Stimulated activated CD8-positive, alpha-beta memory T cell treated with anti-CD3 and anti-CD28 coated beads, Interleukin-4, amount 100 ng/mL, for 48 hours (primary cell): ENCODE results near the gene HTRA3.

Source experiments
- DNase-seq: peaks from one replicate; pipeline ENCODE4 v3.0.0-alpha.2; 2020

The HTRA3 gene

DNA sequence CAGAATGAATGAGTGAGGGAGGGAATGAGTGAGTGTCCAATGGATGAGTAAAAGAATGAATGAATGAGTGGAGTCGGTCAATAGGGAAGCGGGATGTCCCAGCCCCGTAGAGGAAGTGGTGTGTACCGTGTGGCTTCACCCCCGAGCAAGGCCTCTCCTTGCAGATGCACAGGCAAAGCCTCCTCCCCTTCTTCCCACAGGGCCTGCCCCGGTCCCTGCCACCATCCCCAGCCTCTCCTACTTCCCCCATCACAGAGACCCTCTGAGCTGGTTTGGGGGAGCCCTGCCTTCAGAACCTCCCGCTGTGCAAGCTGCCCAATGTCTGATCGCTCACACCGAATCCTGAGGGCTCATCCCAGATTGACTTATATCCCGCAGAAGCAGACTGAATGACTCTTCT lies 13.6 kb downstream of the HTRA3 start:
- DNase-seq: no peak

DNA sequence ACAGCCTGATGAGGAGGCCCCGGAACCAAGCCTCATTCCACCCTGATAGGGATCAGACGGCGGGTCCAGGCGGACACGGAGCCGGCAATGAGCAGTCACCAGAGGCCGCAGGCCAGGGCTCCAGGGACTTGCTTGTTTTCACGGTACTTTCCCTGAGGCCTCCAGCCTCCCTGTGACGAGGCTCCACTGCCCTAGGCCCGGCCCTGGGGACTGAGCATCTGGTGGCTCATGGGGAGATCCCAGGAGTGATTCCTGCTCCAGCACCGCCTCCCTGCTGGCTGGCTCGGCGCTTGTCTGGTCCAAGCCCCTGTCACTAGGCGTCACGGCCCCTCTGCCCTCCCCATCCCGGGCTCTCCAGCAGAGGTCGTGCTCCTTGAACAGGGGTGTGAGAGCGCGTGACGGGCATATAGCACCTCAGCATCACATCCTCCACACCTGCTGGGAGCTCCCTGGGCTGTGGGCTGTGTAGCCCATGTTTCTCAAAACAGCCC lies 14.1 kb downstream of the HTRA3 start:
- no peak for DNase-seq

DNA sequence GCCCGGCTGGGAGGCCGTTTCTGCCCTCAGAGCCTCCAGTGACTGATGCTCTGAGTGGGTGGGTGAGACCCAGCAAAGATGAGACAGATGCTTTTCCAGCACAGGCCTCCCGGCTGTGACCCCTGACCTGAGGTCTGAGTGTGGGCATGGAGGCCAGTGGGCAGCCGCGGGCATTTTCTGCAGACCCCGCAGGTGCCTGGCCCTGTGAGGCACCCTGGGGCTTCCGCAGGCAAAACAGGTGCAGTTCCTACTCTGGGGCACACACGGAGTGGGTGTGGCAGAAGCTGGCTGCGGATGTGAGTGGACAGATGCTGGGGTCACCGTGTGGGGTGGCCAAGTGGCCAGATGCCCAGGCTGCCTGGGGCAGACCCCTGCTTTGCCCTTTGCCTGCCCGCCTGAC lies 14.8 kb downstream of the HTRA3 start:
- no peak for DNase-seq

DNA sequence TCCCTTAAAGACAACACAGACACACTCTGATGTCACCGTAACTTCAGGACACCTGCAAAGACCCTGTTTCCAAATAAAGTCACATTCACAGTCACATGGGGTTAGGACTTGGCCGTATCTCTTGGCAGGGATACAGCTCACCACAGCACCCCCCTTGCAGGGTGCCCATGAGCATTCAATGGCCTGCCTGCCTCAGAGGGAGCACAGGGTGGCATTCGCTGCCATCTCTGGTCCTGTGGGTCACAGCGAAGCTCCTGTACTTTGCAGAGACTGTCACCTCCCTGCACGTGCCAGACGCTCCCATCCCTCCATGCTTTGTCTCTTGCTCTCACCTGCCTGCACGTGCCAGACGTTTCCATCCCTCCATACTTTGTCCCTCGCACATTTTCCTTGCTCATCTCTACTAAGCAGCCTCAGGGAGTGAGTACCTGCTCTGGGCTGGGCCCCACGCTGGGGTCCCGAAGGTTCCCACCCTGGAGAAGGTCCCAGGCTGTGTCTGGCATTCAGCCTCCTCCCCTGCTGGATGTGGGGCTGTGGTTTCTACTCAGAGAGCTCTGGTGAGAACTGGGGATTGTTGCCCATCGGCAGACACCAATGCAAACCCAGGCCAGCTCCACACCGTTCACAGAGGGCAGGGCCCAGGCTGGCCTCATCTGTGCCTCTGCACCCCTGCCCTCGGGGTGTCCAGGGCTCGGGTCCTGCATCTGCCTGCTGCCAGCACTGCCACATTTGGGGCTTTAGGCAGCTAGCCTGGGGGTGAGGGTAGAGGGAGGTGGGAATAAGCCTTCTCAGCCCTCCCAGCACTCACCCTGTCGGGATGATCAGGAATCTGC lies 15.8 kb downstream of the HTRA3 start:
- DNase-seq: no peak

DNA sequence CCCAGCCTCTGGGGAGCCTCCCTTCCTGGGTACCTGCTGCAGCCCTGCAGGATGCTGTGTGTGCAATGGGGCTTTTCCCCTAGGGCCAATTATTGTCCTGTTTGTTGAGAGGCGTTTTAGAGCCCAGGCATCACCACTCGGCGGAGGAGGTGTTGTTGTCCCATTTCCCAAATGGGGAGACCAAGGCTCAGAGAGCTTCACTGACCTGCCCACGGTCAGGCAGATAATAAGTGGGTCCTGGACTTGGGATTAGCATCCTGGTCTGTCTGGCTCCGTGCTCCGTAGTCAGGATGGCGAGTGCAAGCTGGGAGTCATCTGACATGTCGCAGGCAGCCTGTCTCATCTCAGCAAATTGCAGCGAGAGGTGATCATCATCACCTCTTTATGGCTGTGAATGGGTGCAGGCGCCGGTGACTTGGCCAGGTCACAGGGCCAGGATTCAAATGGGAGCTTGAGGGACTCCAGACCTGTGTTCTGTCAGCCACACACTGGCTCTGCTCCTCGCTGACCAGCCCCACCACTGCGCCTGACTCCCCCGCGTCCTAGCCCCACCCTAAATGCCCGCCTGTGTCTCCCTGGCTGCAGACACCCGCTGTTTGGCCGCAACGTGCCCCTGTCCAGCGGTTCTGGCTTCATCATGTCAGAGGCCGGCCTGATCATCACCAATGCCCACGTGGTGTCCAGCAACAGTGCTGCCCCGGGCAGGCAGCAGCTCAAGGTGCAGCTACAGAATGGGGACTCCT lies 16.6 kb downstream of the HTRA3 start:
- DNase-seq: no peak

DNA sequence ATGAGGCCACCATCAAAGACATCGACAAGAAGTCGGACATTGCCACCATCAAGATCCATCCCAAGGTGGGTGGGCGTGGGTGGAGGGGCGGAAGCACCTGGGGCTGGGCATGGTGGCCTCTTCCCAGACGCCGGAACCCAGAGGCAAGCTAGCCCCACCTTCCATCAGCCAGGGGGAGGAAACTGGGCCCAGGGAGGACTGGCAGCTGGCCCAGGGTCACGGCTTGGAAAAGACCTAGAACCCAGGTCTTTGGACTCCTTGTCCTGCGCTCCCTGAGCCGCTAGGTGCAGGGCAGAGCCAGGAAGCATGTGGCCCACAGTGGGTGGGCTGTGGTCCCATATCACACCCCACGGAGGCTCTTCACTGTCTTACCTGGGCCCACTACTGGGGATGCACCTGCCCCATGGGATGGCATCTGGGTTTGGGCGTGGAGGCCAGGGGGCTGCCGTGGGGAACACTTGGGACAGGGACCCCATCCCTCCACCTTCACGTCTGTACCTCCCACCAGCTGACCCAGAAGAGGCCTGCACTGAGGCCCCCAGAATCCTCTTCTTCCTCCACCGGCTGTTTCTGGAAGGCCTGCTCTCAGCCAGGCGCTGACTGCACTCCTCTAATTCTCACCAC lies 17.3 kb downstream of the HTRA3 start:
- no peak for DNase-seq

DNA sequence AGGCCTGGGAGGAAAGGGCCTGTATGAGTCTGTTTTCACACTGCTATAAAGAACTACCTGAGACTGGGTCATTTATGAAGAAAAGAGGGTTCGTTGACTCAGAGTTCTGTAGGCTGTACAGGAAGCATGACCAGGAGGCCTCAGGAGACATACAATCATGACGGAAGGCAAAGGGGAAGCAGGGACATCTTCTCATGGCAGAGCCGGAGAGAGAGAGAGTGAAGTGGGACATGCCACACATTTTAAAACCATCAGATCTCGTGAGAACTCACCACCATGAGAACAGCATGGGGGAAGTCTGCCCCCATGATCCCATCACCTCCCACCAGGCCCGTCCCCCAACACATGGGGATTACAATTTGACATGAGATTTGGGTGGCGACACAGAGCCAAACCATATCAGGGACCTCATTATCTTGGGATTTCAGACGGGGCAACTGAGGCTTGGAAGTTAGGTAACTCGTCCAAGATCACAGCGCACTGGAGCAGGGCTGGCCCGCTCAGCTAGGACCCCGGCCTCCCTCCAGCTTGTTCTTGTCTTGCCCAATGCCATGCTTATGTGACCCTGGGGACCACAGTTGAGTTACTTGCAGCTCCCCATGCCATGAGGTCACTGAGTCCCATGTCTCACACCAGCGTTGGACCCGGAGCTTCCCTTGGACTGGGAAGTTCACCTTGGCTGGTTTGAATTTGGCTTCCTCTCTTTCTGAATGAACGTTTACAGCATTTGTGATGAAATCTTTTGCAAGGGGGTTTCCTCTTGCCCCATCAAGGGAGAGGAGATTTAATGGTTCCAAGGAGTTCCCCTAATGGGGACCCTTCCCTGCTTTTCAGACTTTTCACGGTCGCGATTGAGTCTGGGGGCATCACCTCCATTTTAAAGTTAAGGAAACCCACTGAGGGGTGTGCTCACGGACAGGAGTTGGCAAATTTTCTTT lies 18.1 kb downstream of the HTRA3 start:
- no peak for DNase-seq

DNA sequence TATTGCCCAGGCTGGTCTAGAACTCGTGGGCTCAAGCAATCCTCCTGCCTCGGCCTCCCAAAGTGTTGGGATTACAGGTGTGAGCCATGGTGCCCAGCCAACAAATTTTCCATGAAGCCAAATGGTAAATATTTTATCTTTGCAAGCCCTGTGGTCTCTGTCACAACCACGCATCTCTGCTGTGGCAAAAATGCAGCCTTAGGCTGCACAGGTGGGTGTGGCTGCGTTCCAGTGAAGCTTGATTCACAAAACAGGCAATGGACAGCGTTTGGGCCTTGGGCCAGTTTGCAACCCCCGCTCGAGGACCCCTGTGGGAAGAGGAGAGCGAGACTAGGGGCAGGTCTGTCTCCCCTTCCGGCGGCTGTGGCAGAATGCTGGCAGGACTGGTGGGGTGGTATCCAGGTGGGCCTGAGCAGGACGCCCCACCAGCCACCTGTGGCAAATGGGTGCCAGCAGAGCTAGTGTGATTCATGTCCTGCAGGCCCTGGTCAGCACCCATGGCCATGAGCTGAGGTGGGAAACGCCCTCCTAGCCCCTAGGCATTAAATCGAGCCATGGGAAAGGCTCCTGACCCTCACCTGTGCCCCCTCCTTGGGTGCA lies 19.7 kb downstream of the HTRA3 start:
- no peak for DNase-seq

DNA sequence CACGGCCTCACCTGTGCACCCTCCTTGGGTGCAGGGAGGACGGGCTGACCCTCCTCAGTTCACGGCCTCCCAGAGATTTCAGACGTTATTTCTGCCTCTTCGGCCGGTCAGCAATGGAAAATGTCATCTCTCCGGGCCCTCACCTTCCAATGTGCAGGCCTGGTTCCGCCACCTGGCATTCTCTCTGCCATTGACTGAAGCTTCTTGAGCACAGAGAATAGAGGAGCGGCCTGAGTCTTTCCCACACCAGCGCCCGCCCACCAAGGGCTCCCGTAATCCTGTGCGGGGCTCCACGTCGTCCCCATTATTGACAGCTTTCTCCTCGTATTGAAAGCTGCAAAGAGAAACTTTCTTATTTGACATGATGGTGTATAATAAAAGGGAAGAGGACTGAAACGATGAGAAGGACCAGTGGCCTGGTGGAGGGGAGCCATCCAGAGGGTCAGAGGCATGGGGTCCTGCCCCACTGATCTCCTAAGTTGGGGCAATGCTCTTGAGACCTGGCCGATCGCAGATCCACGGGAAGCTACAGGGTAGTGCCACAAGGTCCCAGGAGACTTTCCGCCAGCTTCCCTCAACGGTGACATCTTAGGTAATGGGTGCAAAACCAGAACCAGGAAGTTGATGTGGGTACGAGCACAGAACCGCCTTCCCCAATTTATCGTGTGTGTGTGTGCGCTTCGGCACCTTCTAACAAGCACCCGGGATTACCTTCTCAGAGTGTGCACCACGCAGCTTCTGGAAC lies 20.6 kb downstream of the HTRA3 start:
- no peak for DNase-seq

DNA sequence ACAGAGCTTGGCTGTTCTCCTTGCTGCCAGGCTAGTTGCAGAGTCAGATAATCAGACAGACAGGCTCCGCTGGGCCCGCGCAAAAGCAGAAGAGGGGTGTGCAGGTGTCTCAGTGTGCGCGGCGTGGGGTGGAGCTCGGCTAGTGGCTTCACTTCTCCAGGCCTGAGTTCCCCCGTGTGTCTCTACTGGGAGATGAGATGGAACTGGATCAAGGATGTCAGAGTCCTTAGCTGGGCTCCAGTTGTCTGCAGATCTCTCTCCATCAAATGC lies 21.1 kb downstream of the HTRA3 start:
- DNase-seq: no peak

DNA sequence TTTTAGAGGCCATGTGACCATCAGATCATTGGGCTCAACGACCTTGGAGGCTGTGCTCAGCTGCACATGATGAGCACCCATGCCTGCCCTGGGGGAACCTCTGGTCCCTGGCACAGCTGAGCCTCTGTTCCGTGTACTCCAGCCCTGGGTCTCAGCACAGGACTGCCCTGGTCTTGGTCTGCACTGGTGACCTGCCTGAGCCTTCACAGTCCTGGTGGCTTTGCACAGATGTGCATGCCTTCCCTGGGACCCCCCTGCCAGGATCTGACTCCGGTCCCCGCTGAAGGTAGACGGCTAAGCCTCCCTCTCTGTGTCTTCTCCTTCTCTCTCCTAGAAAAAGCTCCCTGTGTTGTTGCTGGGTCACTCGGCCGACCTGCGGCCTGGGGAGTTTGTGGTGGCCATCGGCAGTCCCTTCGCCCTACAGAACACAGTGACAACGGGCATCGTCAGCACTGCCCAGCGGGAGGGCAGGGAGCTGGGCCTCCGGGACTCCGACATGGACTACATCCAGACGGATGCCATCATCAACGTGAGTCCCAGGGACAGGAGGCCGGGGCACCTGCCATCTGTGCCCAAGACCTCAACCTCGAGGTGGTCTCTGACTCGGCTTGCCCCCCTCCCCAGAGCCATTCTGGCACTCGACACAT lies 21.6 kb downstream of the HTRA3 start:
- no peak for DNase-seq

DNA sequence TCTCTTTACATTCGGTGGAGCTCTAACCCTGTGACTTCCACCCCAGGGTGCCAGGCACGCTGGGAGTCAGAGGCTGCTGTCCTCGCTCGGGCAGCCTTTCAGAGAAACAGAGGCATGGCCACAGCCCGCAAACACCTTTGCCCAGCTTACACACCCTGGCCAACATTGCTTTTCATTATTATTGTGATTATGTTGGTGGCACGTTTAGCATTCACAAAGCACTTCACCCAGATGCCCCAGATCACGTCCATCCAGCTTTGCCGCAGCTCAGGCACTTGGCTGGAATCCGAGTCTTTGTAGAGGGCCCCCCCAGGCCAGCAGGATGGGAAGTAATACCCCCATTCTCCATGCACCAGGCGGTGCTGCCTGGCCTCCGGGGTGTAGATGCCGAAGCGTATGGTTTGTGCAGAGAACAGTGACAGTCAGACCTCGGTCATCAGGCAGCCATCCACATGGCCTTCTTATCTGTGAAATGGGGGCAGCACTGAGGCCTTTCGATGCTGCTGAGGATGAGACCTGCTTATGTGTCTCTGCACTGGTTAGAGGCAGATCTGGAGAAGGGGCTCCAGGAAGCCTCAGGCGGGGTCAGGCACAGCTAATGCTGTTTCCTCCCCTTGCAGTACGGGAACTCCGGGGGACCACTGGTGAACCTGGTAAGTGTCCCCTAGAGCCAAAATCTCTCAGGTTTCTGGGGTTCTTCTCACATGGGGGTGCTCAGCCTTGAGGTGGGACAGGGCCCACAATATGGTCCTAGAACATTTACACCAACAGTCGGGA lies 22.3 kb downstream of the HTRA3 start:
- DNase-seq: no peak

DNA sequence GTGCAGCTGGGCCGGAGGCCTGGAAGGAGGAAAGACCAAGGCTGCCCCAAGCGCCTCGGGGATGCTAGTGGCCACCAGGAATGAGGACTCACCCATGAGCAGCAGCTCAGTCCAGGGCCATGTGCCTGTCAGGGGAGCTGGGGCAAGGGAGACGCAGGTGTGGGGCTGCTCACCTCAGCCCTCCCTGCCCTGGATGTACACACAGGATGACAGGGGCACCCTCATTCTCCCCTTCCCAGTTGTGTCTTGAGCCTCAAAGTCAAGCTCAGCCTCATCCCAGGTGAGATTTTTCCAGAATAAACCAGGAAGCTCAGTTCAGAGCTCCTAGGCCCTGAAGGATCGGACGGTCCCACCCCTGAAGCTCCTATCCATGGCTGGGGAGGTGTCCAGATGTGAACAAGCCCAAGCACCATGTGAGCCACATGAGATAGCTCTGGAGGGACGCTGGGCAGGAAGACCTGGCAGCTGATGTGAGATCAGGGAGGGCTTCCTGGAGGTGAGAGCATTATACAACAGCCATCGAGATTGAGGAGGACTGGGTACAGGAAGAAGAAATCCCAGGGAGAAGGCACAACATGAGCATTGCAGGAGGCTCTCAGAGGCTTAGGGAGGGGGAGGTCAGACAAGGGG lies 23.0 kb downstream of the HTRA3 start:
- DNase-seq: no peak

DNA sequence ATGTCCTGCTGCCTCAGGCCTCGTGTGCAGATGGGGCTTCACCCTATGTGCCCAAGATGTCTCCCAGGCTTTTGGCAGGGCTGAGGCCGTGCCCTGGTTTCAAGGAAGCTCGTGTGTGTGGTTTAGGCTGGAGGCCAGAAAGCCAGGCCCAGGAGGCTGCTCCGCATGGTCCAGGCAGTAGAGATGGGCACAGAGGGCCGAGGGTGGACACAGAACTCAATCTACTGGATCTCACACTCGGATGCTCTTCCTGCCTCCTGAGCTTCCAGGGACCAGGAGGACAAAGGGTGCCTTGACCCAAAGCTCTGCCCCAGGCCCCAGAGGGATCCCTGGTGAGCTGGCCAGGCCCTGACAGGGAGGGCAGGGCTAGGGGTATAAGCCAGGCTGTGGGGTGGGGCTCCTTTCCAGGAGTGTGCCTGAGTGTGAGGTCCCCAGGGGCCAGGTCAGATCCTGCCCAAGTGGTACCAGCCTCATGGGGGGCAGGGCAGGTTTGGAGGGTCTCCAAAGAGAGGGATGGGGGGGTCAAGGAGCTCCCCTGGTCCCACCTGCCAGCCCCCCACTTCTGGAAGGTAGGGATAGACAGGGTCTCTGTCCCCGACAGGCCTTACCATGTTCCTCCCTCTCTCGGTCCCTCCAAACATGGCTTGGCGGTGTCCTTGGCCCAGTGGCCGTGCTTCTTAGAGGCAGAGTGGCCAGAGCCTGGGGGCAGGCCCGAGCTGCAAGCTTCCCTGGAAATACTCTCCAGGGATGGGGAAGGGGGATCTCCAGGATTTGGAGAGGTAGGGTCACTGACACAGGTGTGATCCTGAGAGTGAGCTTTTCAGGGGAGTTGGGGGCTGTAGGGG lies 23.8 kb downstream of the HTRA3 start:
- no peak for DNase-seq

DNA sequence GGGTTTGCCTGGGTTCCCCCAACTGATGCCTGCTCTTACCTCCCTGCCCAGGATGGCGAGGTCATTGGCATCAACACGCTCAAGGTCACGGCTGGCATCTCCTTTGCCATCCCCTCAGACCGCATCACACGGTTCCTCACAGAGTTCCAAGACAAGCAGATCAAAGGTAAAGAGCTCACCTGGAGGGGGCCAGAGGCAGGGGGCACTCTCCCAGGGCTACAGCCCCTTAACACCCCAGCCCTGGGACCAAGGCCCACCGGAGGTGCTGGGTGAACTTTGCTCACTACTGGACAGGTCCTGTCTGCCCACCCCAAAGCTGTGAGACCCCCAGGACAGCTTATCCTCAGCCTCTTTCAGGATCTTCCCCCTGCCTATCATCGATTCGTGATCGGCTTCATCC lies 24.5 kb downstream of the HTRA3 start:
- no peak for DNase-seq

DNA sequence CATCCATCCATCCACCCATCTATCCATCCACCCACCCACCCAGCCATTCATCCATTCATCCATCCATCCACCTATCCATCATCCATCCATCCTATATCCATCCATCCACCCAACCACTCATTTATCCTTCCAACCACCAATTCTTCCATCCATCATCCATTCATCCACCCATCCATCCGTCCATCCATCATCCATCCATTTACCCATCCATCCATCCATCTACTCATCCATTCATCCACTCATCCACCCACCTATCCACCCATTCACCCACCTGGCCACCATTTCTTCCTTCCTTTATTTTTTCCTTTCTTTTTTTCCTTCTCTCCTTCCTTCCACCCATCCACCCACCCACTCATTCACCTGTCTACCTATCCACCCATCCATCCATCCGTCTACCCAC lies 25.2 kb downstream of the HTRA3 start:
- no peak for DNase-seq

DNA sequence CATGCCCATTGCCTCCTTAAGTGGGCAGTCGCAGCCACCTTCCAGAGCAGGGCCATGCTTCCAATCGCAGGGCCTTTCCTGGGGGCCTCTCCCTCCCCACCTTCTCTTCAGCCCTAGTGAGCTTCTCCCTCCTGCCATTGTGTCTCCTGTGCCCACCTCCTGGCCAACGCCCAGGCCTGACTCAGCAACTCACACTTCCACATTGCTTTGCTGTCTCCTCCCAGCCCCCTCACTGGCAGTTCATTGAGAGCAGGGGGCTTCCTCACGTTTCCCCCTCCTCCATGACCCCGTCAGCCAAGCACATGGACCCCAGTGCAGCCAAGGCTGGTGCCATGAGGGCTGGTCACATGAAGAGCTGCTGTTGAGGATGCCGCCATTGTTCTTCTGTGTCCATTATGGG lies 25.9 kb downstream of the HTRA3 start:
- DNase-seq: no peak

DNA sequence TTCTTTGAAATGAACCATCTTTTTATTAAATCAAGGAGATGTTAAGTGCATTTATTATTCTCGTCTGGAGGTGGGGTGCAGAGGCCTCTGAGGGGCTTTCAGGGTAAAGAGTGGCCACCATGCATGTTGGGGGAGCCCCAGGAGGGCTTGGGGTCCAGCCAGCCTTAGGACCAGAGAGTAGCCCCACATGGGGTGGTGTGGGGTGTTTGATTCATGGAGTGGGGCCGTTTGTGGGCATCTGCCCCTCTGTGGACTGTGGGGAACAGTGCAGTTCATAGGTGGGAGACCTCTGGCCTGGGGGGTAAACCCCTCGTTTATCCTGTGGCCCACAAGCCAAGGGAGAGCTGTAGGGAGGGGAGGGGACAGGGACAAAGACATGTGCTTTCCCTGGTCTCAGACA lies 26.9 kb downstream of the HTRA3 start:
- DNase-seq: no peak

DNA sequence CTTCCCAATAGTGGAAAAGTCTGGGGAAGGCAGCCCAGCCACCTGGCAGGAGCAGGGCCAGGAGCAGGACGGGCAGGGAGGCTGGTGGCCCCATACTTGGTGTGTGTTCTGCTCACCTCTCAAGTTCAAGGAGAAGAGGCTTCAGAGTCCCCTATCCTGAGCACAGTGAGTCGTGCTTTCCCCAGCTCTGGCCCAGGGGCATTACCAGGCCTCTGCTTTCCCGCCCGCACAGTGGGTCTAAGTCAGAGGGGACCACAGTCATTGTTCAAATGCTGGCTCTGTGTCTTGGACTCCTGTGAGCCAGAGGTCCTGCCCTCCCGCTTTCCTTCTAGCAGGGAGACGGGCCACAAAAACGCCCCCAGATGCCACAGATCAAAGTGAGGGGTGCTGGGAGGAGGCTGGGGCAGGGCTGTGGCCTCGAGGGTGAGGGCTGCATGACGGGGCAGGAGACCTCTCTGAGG lies 27.6 kb downstream of the HTRA3 start:
- no peak for DNase-seq
